HepG2 (cell line): ENCODE data around the gene ABCA3. TPM values are rescaled to one million over a fixed set of nuclear protein-coding genes. Genes with fewer than 3 reads are reported as not detected.

Source experiments
- AFF4 ChIP-seq: sonication (generic); formaldehyde crosslinking; IDR thresholded peaks from 2 replicates; pipeline ENCODE4 v1.4.0; 2020; ENCODE audit warnings: missing genetic modification reagents
- ELF3 ChIP-seq: IDR thresholded peaks from 2 replicates; pipeline ENCODE4 v1.6.1; 2016; ENCODE audit warnings: missing genetic modification reagents, missing compliant biosample characterization
- FOXP1 ChIP-seq, 2 experiments: fragments of 450-650 bp in 1 of 2; IDR thresholded peaks; 2 replicates each; pipeline ENCODE4 v1.6.1; 2017 to 2018; ENCODE audit warnings: antibody characterized with exemption in 1 of 2
- HMGXB4 ChIP-seq, 2 experiments: sonication (generic) in 1 of 2; formaldehyde crosslinking in 1 of 2; IDR thresholded peaks; 2 replicates each; pipeline versions ENCODE4 v1.4.0 to v1.6.1; 2018 to 2020; ENCODE audit warnings: missing genetic modification reagents in 2 of 2, borderline replicate concordance in 1 of 2, low read depth in 1 of 2, mild to moderate bottlenecking in 1 of 2, missing biosample characterization in 1 of 2
- HNF4G ChIP-seq, 2 experiments: sonication (generic) in 1 of 2; formaldehyde crosslinking in 1 of 2; IDR thresholded peaks; 2 replicates each; pipeline versions ENCODE4 v1.4.0 to v1.6.1; 2011 to 2020; ENCODE audit warnings: borderline replicate concordance in 2 of 2, low read depth in 2 of 2, mild to moderate bottlenecking in 2 of 2, low read length in 1 of 2, missing genetic modification reagents in 1 of 2, moderate library complexity in 1 of 2
- KLF16 ChIP-seq, 2 experiments: sonication (generic) in 1 of 2; formaldehyde crosslinking in 1 of 2; IDR thresholded peaks; 2 replicates each; pipeline versions ENCODE4 v1.6.1 to v1.8.0; 2016 to 2023; ENCODE audit warnings: missing genetic modification reagents in 2 of 2, missing compliant biosample characterization in 1 of 2
- NFYC ChIP-seq: IDR thresholded peaks from 2 replicates; pipeline ENCODE4 v1.6.1; 2016; ENCODE audit warnings: missing genetic modification reagents, missing compliant biosample characterization
- NR2F6 ChIP-seq, 2 experiments: IDR thresholded peaks; 2 replicates each; pipeline ENCODE4 v1.6.1; 2016; ENCODE audit warnings: antibody characterized with exemption in 1 of 2, mild to moderate bottlenecking in 1 of 2
- SOX13 ChIP-seq, 3 experiments: fragments of 450-650 bp in 1 of 3; sonication (generic) in 1 of 3; formaldehyde crosslinking in 1 of 3; IDR thresholded peaks in 2 of 3; conservative IDR thresholded peaks in 1 of 3; 2 replicates each; pipeline versions ENCODE4 v1.5.0 to v1.6.1; 2016 to 2020; ENCODE audit warnings: antibody characterized with exemption in 1 of 3, mild to moderate bottlenecking in 1 of 3, missing compliant biosample characterization in 1 of 3, missing genetic modification reagents in 1 of 3, moderate library complexity in 1 of 3
- TBL1XR1 ChIP-seq: fragments of 150-350 bp; IDR thresholded peaks from 2 replicates; pipeline ENCODE4 v1.6.1; 2014; ENCODE audit warnings: borderline replicate concordance, low read length; ENCODE audit not compliant: partially characterized antibody
- UBTF ChIP-seq: sonication (generic); formaldehyde crosslinking; IDR thresholded peaks from 2 replicates; pipeline ENCODE4 v1.4.0; 2020; ENCODE audit warnings: mild to moderate bottlenecking, missing genetic modification reagents
- ZBTB25 ChIP-seq: IDR thresholded peaks from 2 replicates; pipeline ENCODE4 v1.6.1; 2018; ENCODE audit warnings: missing genetic modification reagents
- ZFP82 ChIP-seq: sonication (generic); formaldehyde crosslinking; IDR thresholded peaks from 2 replicates; pipeline ENCODE4 v1.5.1; 2020; ENCODE audit warnings: mild to moderate bottlenecking, missing genetic modification reagents, borderline replicate concordance
- ZNF138 ChIP-seq: sonication (generic); formaldehyde crosslinking; IDR thresholded peaks from 2 replicates; pipeline ENCODE4 v1.5.0; 2020; ENCODE audit warnings: mild to moderate bottlenecking, low read depth, missing genetic modification reagents
- ZNF292 ChIP-seq: sonication (generic); formaldehyde crosslinking; IDR thresholded peaks from 2 replicates; pipeline ENCODE4 v1.8.1; 2022; ENCODE audit warnings: mild to moderate bottlenecking, low read depth, missing genetic modification reagents, borderline replicate concordance
- ZNF331 ChIP-seq: sonication (generic); formaldehyde crosslinking; IDR thresholded peaks from 2 replicates; pipeline ENCODE4 v1.4.0; 2020; ENCODE audit warnings: missing genetic modification reagents
- ZNF441 ChIP-seq: sonication (generic); formaldehyde crosslinking; IDR thresholded peaks from 2 replicates; pipeline ENCODE4 v1.7.0; 2021; ENCODE audit warnings: missing genetic modification reagents, borderline replicate concordance
- polyA plus RNA-seq, 8 experiments: library from polyadenylated mRNA; depleted of rRNA in 3 of 8; stranded (reverse) in 7 of 8; unstranded in 1 of 8; fragments of >200 nt; fragmentation: Illumina TruSeq in 4 of 8; extraction: Trizol in 4 of 8; gene quantifications; 2 replicates each; pipeline versions ENCODE4 v1.2.1 to v1.2.3, GENCODE V29; 2011 to 2016; ENCODE audit warnings: low read depth in 4 of 8, missing spikeins in 1 of 8, mixed read lengths in 1 of 8; ENCODE audit not compliant: insufficient read depth in 1 of 8
- total RNA-seq, 5 experiments: library from RNA; depleted of rRNA; stranded (reverse); fragments of >200 nt; fragmentation: Illumina TruSeq; extraction: Trizol; gene quantifications; 2 replicates each; pipeline ENCODE4 v1.2.3, GENCODE V29; 2016; ENCODE audit warnings: low read depth in 1 of 5

Gene ABCA3
- total and polyA plus RNA-seq, 2 of the 13 experiments (the other 11 are each of a cell fraction or from before 2014, with no cell fraction given): 0.60 to 1.5 TPM

GRCh38 chr16:2226245-2226793 is 114.2 kb downstream of the ABCA3 start (continued):
- TF ChIP-seq ZBTB25 (CRISPR knock-in tag): peak; percentile 14; the same call in 1 of the 2 replicates
- TF ChIP-seq ZNF292: peak; percentile 25; the same call in 1 of the 2 replicates
- TF ChIP-seq AFF4 (CRISPR knock-in tag): 0 out of 2 replicates have a peak, but pooled peaks have one; percentile 47
- peak; percentile 51; the same call in 1 of the 2 replicates for TF ChIP-seq FOXP1 (IDR thresholded peaks at IDR 0.05)
- TF ChIP-seq FOXP1 (CRISPR knock-in tag; IDR thresholded peaks at IDR 0.05): peak; percentile 87
- peak in 1 of 2 experiments; percentile 29; a peak in 1 of 4 replicates for TF ChIP-seq KLF16 (CRISPR knock-in tag; IDR thresholded peaks at IDR 0.05)
- TF ChIP-seq ZFP82 (CRISPR knock-in tag): no peak
- TF ChIP-seq SOX13 (IDR thresholded peaks at IDR 0.05): no peak
- peak in 1 of 2 experiments; percentile 61; a peak in 2 of 4 replicates for TF ChIP-seq SOX13 (CRISPR knock-in tag; conservative IDR thresholded peaks at IDR 0.05 in 1 of 2, IDR thresholded peaks at IDR 0.05 in 1 of 2)
- TF ChIP-seq TBL1XR1: peak; percentile 50
- TF ChIP-seq UBTF (CRISPR knock-in tag): 0 out of 2 replicates have a peak, but pooled peaks have one; percentile 35
- TF ChIP-seq ZNF441: no peak
- TF ChIP-seq HNF4G (IDR thresholded peaks at IDR 0.05; ENCODE audit: borderline replicate concordance, low read depth, low read length): peak; percentile 25; the same call in 1 of the 2 replicates
- TF ChIP-seq HNF4G (CRISPR knock-in tag; IDR thresholded peaks at IDR 0.05; ENCODE audit: borderline replicate concordance, low read depth): no peak
- TF ChIP-seq NFYC (CRISPR knock-in tag): 0 out of 2 replicates have a peak, but pooled peaks have one; percentile 18
- peak; percentile 27; the same call in 1 of the 2 replicates for TF ChIP-seq ZNF331 (CRISPR knock-in tag)
- 0 out of 4 replicates have a peak, but pooled peaks of 1 of the 2 experiments have one; percentile 34 for TF ChIP-seq HMGXB4 (CRISPR knock-in tag; IDR thresholded peaks at IDR 0.05; ENCODE audit: borderline replicate concordance in 1 of 2, low read depth in 1 of 2)
- no peak for TF ChIP-seq ZNF138 (CRISPR knock-in tag)
- TF ChIP-seq ELF3 (CRISPR knock-in tag): 0 out of 2 replicates have a peak, but pooled peaks have one; percentile 29
- peak; percentile 81 for TF ChIP-seq NR2F6 (IDR thresholded peaks at IDR 0.05)
- peak; percentile 83 for TF ChIP-seq NR2F6 (CRISPR knock-in tag; IDR thresholded peaks at IDR 0.05)
